GM12878 (cell line): ENCODE measurements around the gene FPGS. TPM values are rescaled to one million over a fixed set of nuclear protein-coding genes. Genes with fewer than 3 reads are reported as not detected.

Experiments
- ATAC-seq: fragments of 200-7000 bp; cut with Tn5 transposase; 3 replicates; pipeline ENCODE4 v1.9.1; 2020; ENCODE audit warnings: mild to moderate bottlenecking, moderate library complexity
- BruUV-seq: library from RNA; stranded (reverse); fragments of 400-500 nt; replicated peaks from 2 replicates; lab custom pipeline; 2021; lab: Mats Ljungman, UMichigan
- CTCF ChIA-PET: fragments of 300-600 bp; sonication (Branson Sonifier 250); formaldehyde crosslinking; extraction: SDS; loops from one replicate; lab custom pipeline; 2021; ENCODE audit warnings: inconsistent platforms; lab: Yijun Ruan, JAX
- POLR2A ChIA-PET: fragments of 350-600 bp; formaldehyde crosslinking; extraction: SDS; loops from one replicate; lab custom pipeline; 2021; ENCODE audit warnings: inconsistent platforms; lab: Charles Lee
- RAD21 ChIA-PET: fragments of 300-600 bp; sonication (Branson Sonifier 250); formaldehyde crosslinking; loops from one replicate; lab custom pipeline; 2023; ENCODE audit warnings: antibody characterized with exemption; ENCODE audit not compliant: unreplicated experiment; lab: Charles Lee
- SMC1A ChIA-PET: fragments of 300-600 bp; sonication (Branson Sonifier 250); formaldehyde crosslinking; loops from one replicate; lab custom pipeline; 2023; ENCODE audit not compliant: unreplicated experiment, uncharacterized antibody; lab: Charles Lee
- DNase-seq: peaks from one replicate; pipeline ENCODE4 v3.0.0-alpha.2; 2011; ENCODE audit warnings: low read depth, low spot score
- FAIRE-seq: peaks from 3 replicates; lab custom pipeline; 2011; peaks lifted over from hg19 to GRCh38; lab: Jason Lieb, UNC
- H2AFZ ChIP-seq: 2 replicates; pipeline ENCODE4 v1.6.0; 2011; ENCODE audit warnings: low read depth, low read length, control low read depth; ENCODE audit not compliant: control insufficient read depth
- H3K27ac ChIP-seq: 2 replicates; pipeline ENCODE4 v1.5.1; 2011; ENCODE audit warnings: control low read depth; ENCODE audit not compliant: control insufficient read depth, insufficient read depth
- H3K27me3 ChIP-seq, 2 experiments: replicated peaks in 1 of 2; 2 replicates each; pipeline versions ENCODE4 v1.6.0 to v1.6.1; 2011; ENCODE audit warnings: low read length in 1 of 2; ENCODE audit not compliant: control insufficient read depth in 2 of 2, insufficient read depth in 2 of 2
- H3K36me3 ChIP-seq, 2 experiments: 2 replicates each; pipeline ENCODE4 v1.5.1; 2011; ENCODE audit warnings: low read length in 1 of 2; ENCODE audit not compliant: control insufficient read depth in 2 of 2, insufficient read depth in 2 of 2
- H3K4me1 ChIP-seq: 2 replicates; pipeline ENCODE4 v1.6.1; 2011; ENCODE audit warnings: mild to moderate bottlenecking, low read length, moderate library complexity, mixed read lengths; ENCODE audit not compliant: control insufficient read depth, insufficient read depth
- H3K4me2 ChIP-seq: 2 replicates; pipeline ENCODE4 v1.6.0; 2011; ENCODE audit warnings: control low read depth; ENCODE audit not compliant: control insufficient read depth, insufficient read depth
- H3K4me3 ChIP-seq: fragments of 200-600 bp; sonication (generic); 2 replicates; pipeline ENCODE4 v1.5.1; 2016
- H3K79me2 ChIP-seq: 2 replicates; pipeline ENCODE4 v1.6.0; 2011; ENCODE audit warnings: low read length; ENCODE audit not compliant: control insufficient read depth, insufficient read depth
- H3K9ac ChIP-seq: 2 replicates; pipeline ENCODE4 v1.8.0; 2011; ENCODE audit warnings: low read length, control low read depth, mixed read lengths; ENCODE audit not compliant: control insufficient read depth, insufficient read depth
- H3K9me3 ChIP-seq: replicated peaks from 3 replicates; pipeline ENCODE4 v1.5.1; 2011; ENCODE audit warnings: mild to moderate bottlenecking, low read length; ENCODE audit not compliant: control insufficient read depth, insufficient read depth
- H4K20me1 ChIP-seq: 2 replicates; pipeline ENCODE4 v1.6.0; 2011; ENCODE audit not compliant: control insufficient read depth, insufficient read depth
- CEBPZ ChIP-seq: fragments of 150-350 bp; IDR thresholded peaks from 2 replicates; pipeline ENCODE4 v1.6.1; 2016; ENCODE audit warnings: low read depth, low read length
- FOS ChIP-seq: IDR thresholded peaks from 3 replicates; pipeline ENCODE4 v1.6.1; 2011; ENCODE audit warnings: borderline replicate concordance; ENCODE audit not compliant: insufficient read length; ENCODE audit errors: extremely low read depth
- IRF3 ChIP-seq: fragments of 450-650 bp; IDR thresholded peaks from 2 replicates; pipeline ENCODE4 v1.6.1; 2014; ENCODE audit warnings: mild to moderate bottlenecking
- NBN ChIP-seq: fragments of 450-650 bp; IDR thresholded peaks from 2 replicates; pipeline ENCODE4 v1.6.1; 2016
- NFIC ChIP-seq: IDR thresholded peaks from 2 replicates; pipeline ENCODE4 v1.6.1; 2012; ENCODE audit warnings: low read depth, mild to moderate bottlenecking, inconsistent platforms, low read length, moderate library complexity
- SIN3A ChIP-seq: IDR thresholded peaks from 2 replicates; pipeline ENCODE4 v1.6.1; 2012; ENCODE audit warnings: low read depth, low read length, improper control_type of control experiment
- SMAD5 ChIP-seq: IDR thresholded peaks from 2 replicates; pipeline ENCODE4 v1.6.1; 2016; ENCODE audit warnings: antibody characterized with exemption, low read depth
- ZBTB33 ChIP-seq: fragments of 450-650 bp; IDR thresholded peaks from 2 replicates; pipeline ENCODE4 v1.6.1; 2017; ENCODE audit warnings: mild to moderate bottlenecking
- ZNF207 ChIP-seq: fragments of 450-650 bp; IDR thresholded peaks from 2 replicates; pipeline ENCODE4 v1.6.1; 2014; ENCODE audit warnings: antibody characterized with exemption, mild to moderate bottlenecking, borderline replicate concordance
- WGBS: methylation state at CpG from one replicate; pipeline ENCODE4 v1.1.6; 2016; ENCODE audit warnings: low lambda C conversion rate; ENCODE audit not compliant: insufficient replicate concordance, insufficient coverage; ENCODE audit errors: missing lambda C conversion rate; 5-methylcytosine and 5-hydroxymethylcytosine counted together
- in situ Hi-C: fragments of 300-500 bp; cut with MboI; formaldehyde crosslinking; loops from 9 replicates; pipeline ENCODE4 v1.14.3; 2018; ENCODE audit warnings: mixed read lengths
- intact Hi-C: fragments of 100-400 bp; cut with micrococcal nuclease; formaldehyde crosslinking; loops from one replicate; pipeline ENCODE4 v1.14.2; 2022; ENCODE audit not compliant: unreplicated experiment
- polyA plus RNA-seq, 11 experiments: library from polyadenylated mRNA; depleted of rRNA in 4 of 11; unstranded in 6 of 11; stranded (reverse) in 5 of 11; fragments of >200 nt; fragmentation: Nextera tagmentation in 4 of 11; fragmentation: Illumina TruSeq in 1 of 11; extraction: Ambion mirVana in 4 of 11; extraction: Trizol in 1 of 11; gene quantifications; 1 replicate in 1 of 11; 2 replicates in 10 of 11; pipeline versions ENCODE4 v1.2.1 to v1.2.3, GENCODE V29; 2011 to 2016; ENCODE audit warnings: inconsistent platforms in 2 of 11, missing spikeins in 2 of 11, low read depth in 1 of 11
- total RNA-seq, 4 experiments: library from RNA; depleted of rRNA in 3 of 4; stranded (reverse); fragments of >200 nt in 3 of 4; fragmentation: Illumina TruSeq in 1 of 4; extraction: Trizol in 1 of 4; gene quantifications; 2 replicates each; pipeline versions ENCODE4 v1.2.1 to v1.2.3, GENCODE V29; 2013 to 2021

FPGS gene
- total and polyA plus RNA-seq, 10 of the 15 experiments (the other 5 are each of a cell fraction or from before 2014, with no cell fraction given), result 1.2 to 127 (median 80.4) TPM

- TF ChIP-seq CEBPZ, result no peak
- TF ChIP-seq IRF3, result no peak
- TF ChIP-seq, all 136 proteins: peak for 0
Measured at GRCh38 chr9:127838375-127839078, 35.8 kb downstream of the FPGS start (continued).

- no peak overlapping the region for H3K9ac ChIP-seq
- 49% methylated on average over 15 of the region's 15 CpGs for WGBS
- ATAC-seq, result no peak
- H3K36me3 ChIP-seq, result no peaks in the 10 kb centered on the region
- ChIA-PET CTCF (no interaction called here), RAD21 (no interaction called here), POLR2A (no interaction called here), SMC1A (no interaction called here)
- FAIRE-seq, result no peak
- intact Hi-C loops (no loop called here), in situ Hi-C loops (no loop called here)
- no peak for TF ChIP-seq FOS
- no peak for TF ChIP-seq SMAD5
- TF ChIP-seq NBN, result no peak
- TF ChIP-seq ZNF207, result no peak
- no peak for TF ChIP-seq NFIC
- no peak for TF ChIP-seq SIN3A
- TF ChIP-seq ZBTB33, result no peak
- no peaks in the 10 kb centered on the region; the same call in 1 of the 2 replicates for H3K4me1 ChIP-seq
- BruUV-seq, result no TSS peak
- H3K79me2 ChIP-seq, result no peaks in the 10 kb centered on the region
- H3K27ac ChIP-seq, result no peak overlapping the region
- H3K27me3 ChIP-seq, result no peaks in the 10 kb centered on the region; a peak in 1 of 4 replicates
- no peaks in the 10 kb centered on the region for H3K9me3 ChIP-seq
- no peak overlapping the region for H2AFZ ChIP-seq
- H4K20me1 ChIP-seq, result no peaks in the 10 kb centered on the region
- H3K4me3 ChIP-seq, result no peak overlapping the region
- DNase-seq, result no peak
- no peak overlapping the region for H3K4me2 ChIP-seq
Measured at GRCh38 chr9:127841087-127841835, 38.6 kb downstream of the FPGS start.
